Nephron progenitor cell (in vitro differentiated cells): ENCODE data around the gene PSMB3.

Source experiments
- DNase-seq: peaks from one replicate; pipeline ENCODE4 v3.0.0; 2021
- H3K27ac Mint-ChIP-seq: 2 replicates; pipeline ENCODE4 v1.8.0; 2021; ENCODE audit warnings: mild to moderate bottlenecking, moderate library complexity, mixed read lengths
- H3K27me3 Mint-ChIP-seq: 2 replicates; pipeline ENCODE4 v1.8.0; 2021; ENCODE audit warnings: mild to moderate bottlenecking, low read depth, mixed read lengths; ENCODE audit not compliant: poor library complexity
- H3K36me3 Mint-ChIP-seq: 2 replicates; pipeline ENCODE4 v1.8.0; 2021; ENCODE audit warnings: low read depth, mixed read lengths
- H3K4me1 Mint-ChIP-seq: 2 replicates; pipeline ENCODE4 v1.8.0; 2021; ENCODE audit warnings: mixed read lengths
- H3K4me3 Mint-ChIP-seq: 2 replicates; pipeline ENCODE4 v1.8.0; 2021; ENCODE audit warnings: mild to moderate bottlenecking, moderate library complexity, mixed read lengths
- H3K9me3 Mint-ChIP-seq: 2 replicates; pipeline ENCODE4 v1.8.0; 2021; ENCODE audit warnings: mild to moderate bottlenecking, moderate library complexity, mixed read lengths
- TF ChIP-seq, protein P1 (sequence below): fragments of 200-600 bp; sonication (generic); IDR thresholded peaks from 2 replicates; pipeline ENCODE4 v1.5.0; 2021; ENCODE audit warnings: antibody characterized with exemption

PSMB3 gene

DNA sequence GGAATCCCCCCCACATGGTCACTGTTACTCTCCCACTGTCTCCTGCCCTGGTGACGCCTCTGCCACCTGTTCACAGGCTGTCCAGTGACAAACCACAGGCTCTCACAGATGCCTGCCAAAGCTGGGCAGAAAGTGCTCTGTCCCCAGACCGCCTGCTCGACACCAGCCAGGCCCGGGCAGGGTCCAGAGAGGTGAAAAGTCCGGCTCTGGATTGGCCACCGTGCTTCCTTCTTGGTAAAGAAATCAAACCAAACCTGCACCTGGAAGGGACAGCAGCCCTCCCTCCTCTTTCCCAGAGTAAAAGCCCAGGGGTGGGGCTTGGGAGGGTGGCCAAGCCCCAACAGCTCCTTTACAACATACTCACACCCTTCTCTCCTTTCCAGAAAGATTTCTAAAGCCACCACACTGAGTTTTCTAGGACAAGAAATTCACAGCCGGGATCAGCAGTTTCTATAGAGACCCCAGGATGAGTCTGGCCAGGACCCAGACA, 10.6 kb upstream of the PSMB3 start:
- no peak for DNase-seq
- TF ChIP-seq, protein P1, sequence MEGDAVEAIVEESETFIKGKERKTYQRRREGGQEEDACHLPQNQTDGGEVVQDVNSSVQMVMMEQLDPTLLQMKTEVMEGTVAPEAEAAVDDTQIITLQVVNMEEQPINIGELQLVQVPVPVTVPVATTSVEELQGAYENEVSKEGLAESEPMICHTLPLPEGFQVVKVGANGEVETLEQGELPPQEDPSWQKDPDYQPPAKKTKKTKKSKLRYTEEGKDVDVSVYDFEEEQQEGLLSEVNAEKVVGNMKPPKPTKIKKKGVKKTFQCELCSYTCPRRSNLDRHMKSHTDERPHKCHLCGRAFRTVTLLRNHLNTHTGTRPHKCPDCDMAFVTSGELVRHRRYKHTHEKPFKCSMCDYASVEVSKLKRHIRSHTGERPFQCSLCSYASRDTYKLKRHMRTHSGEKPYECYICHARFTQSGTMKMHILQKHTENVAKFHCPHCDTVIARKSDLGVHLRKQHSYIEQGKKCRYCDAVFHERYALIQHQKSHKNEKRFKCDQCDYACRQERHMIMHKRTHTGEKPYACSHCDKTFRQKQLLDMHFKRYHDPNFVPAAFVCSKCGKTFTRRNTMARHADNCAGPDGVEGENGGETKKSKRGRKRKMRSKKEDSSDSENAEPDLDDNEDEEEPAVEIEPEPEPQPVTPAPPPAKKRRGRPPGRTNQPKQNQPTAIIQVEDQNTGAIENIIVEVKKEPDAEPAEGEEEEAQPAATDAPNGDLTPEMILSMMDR, result no peak
- Mint-ChIP-seq H3K27me3 (no peaks in the 10 kb centered on the region), H3K36me3 (peaks cover 33% of the 10 kb centered on the region), H3K4me3 (no peak overlapping the region), H3K4me1 (peaks cover 64% of the 10 kb centered on the region), H3K9me3 (no peaks in the 10 kb centered on the region), H3K27ac (peak overlapping the region; percentile 44)

DNA sequence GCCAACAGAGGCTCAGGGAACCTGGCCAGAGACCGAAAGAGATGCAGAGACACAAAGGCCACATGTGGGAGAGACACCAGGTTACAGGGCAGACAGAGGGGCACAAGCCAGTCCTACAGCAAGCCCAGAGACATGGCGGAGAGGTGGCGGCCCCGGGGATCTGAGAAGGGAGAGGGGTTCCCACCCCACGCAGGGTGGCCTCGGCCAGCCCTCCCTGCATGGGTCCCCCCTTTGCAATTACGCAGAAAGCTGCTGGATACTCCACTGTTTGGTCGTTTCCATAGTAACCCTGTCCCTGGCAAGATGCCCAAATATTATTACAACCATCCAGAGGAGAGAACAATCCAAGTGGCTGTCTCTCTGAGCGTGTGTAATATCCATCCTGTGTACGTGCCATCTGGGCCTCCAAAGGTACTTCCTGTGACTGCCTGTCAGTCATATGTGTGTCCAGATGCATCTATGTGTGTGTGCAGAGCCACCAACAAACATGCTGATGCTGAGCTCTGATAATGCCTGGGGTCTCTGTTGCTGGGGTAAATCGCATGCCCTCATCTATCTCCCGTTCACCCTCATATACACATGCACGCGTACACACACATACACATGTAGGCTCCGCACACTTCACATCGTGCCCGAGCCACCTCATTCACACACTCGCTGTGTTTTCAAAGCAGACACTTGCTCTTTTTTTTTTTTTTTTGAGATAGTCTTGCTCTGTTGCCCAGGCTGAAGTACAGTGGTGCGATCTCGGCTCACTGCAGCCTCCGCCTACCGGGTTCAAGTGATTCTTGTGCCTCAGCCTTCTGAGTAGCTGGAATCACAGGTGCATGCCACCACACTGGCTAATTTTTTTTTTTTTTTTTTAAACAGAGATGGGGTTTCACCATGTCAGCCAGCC, 9.9 kb upstream of the PSMB3 start:
- Mint-ChIP-seq H3K27me3 (no peaks in the 10 kb centered on the region), H3K4me3 (no peak overlapping the region), H3K27ac (no peak overlapping the region), H3K36me3 (peaks cover 33% of the 10 kb centered on the region), H3K4me1 (peaks cover 65% of the 10 kb centered on the region), H3K9me3 (no peaks in the 10 kb centered on the region)
- TF ChIP-seq, protein P1, result no peak
- DNase-seq, result no peak

DNA sequence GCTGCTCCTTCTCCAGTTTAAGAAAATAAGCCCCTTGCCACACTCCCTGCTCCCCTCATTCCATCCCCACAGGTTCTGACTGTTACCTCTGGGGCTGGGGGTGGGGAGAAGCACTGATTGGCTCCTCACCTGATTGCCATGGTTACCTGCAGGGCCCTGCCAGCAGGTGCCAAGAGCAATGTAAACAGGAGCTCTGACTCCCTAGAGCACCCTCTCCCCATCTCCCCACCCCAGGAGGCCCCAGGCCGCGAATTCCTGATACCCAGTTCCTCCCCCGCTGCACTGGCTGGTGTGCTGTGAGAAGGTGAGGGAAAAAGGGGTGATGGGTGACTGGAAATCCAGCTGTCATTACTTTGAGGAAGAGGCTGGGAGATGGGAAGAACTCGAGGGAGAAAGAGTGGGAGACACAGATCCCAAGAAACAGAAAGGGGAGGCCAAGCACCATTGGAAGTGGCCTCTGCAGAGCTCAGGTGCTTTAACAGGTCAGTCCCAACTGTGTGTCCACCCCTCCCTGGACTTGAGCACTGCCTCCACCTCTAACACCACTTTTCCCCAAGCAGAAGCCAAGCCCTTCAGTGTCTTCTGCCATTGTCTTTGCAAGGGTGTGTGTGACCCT, 8.9 kb upstream of the PSMB3 start:
- Mint-ChIP-seq H3K27me3 (no peaks in the 10 kb centered on the region), H3K9me3 (no peaks in the 10 kb centered on the region), H3K4me1 (peaks cover 65% of the 10 kb centered on the region), H3K27ac (peak overlapping the region; percentile 71), H3K36me3 (peaks cover 24% of the 10 kb centered on the region), H3K4me3 (peak overlapping the region; percentile 53)
- TF ChIP-seq, protein P1, result no peak
- no peak for DNase-seq

DNA sequence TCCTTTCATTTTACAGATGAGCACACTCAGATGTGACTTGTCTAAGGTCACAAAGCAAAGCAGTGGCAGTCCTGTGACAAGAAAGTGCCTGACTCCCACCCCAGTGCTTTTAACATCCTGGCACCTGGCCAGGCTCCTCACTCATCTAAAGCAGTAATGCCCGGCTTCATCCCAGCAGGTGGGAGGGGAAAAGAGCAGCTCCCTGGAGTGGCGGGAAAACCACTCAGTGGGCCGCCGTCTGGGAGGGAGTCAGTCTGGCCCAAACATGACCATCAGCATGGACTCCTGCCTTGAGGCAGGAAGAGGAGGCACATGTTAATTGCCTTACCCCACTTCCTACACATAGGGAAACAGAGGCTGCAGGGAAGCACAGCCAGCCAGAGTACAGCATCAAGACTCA, 7.0 kb upstream of the PSMB3 start:
- H3K27ac Mint-ChIP-seq, result no peak overlapping the region
- peaks cover 72% of the 10 kb centered on the region for H3K4me1 Mint-ChIP-seq
- no peaks in the 10 kb centered on the region for H3K27me3 Mint-ChIP-seq
- H3K9me3 Mint-ChIP-seq, result no peaks in the 10 kb centered on the region
- H3K4me3 Mint-ChIP-seq, result peak overlapping the region; percentile 98
- peaks cover 13% of the 10 kb centered on the region for H3K36me3 Mint-ChIP-seq
- DNase-seq, result no peak
- TF ChIP-seq, protein P1, result no peak

DNA sequence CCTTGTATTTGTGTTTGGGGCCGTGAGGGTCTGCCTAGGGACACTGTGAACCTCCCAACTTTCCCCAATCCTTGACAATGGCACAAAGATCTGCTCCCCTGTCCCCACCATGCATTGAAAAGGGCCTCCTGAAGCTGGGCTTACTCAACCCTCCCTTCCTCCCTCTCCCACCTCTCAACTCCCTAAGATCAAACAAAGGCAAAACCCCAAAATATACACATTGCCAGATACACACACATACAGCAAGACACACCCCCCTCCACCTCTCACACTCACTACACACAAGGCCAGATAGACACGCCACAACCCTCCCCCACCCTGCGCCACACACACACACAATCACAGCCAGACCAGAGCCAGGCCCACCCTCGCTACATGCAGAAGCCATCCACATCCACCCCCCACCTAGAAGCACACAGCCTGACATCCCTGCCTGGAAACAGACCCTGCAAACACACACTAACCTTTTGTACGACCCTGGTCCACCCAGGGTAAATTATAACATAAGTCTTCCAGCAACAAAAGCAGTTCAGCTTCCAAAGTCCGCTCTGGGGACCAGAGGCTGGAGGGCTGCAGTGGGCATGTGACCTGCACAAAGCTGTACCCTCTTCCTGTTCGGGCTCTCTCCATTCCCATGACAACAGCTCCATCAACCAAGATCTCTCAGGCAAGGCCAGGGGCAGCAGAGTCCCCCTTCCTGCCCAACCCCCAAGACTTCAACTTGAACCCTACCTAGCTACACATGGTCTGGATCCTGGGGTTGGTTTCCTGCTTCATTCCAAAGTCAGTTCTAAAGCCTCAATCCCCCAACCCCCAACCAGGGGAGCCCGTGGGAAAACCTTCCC, 6.3 kb upstream of the PSMB3 start:
- peaks cover 72% of the 10 kb centered on the region for H3K4me1 Mint-ChIP-seq
- H3K9me3 Mint-ChIP-seq, result no peaks in the 10 kb centered on the region
- peak overlapping the region; percentile 98 for H3K4me3 Mint-ChIP-seq
- peaks cover 7% of the 10 kb centered on the region for H3K36me3 Mint-ChIP-seq
- peak overlapping the region; percentile 3 for H3K27ac Mint-ChIP-seq
- no peaks in the 10 kb centered on the region for H3K27me3 Mint-ChIP-seq
- TF ChIP-seq, protein P1, result no peak
- no peak for DNase-seq
